Measurements from ENCODE around the gene STX8. TPM values are rescaled to one million over a fixed set of nuclear protein-coding genes. Genes with fewer than 3 reads are reported as not detected.

The STX8 gene
- total and polyA plus RNA-seq, 8 donors = 26.9 to 37.4 (median 32.3) TPM

DNA sequence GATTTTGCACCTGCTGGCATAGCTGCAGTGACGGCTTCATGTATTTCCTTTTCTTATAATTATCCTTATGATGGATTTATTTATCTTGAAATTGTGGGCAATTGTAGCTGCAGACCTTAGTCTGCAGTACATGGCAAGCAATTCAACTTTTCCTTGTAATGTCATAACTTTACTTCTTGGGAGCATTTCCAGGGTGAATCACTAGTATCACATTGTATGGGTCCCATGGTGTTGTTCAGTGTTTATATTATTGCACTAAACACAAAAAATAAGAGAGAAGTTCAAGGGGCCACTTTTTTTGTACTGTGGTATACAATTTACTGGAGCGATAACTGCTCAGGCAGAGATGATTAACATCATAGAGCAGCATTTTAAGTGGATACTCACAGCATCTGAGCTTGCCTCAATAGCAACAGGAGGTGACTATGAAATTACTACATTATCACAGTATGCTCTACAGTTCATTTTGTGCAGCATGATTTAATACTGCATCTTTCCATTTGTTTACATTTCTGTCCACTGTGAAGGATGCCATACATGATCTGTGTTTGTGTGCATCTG lies 169.5 kb downstream of the STX8 start:
- Histone ChIP-seq H3K9me3 (no peaks in the 10 kb centered on the region), H3K27ac (no peak overlapping the region), H3K4me3 (no peak overlapping the region), H3K4me1 (peaks cover 0 to 7% (median 0%) of the 10 kb centered on the region in 3 donors), H3K27me3 (no peaks in the 10 kb centered on the region), H3K36me3 (no peaks in the 10 kb centered on the region)
- FAIRE-seq = no peak
- intact Hi-C loops (cut with DNase I) = no loop called here
- WGBS, 2 donors = 93 to 96% methylated on average over 2 of the region's 2 CpGs
- DNase-seq = no peak
- TF ChIP-seq, protein P1, sequence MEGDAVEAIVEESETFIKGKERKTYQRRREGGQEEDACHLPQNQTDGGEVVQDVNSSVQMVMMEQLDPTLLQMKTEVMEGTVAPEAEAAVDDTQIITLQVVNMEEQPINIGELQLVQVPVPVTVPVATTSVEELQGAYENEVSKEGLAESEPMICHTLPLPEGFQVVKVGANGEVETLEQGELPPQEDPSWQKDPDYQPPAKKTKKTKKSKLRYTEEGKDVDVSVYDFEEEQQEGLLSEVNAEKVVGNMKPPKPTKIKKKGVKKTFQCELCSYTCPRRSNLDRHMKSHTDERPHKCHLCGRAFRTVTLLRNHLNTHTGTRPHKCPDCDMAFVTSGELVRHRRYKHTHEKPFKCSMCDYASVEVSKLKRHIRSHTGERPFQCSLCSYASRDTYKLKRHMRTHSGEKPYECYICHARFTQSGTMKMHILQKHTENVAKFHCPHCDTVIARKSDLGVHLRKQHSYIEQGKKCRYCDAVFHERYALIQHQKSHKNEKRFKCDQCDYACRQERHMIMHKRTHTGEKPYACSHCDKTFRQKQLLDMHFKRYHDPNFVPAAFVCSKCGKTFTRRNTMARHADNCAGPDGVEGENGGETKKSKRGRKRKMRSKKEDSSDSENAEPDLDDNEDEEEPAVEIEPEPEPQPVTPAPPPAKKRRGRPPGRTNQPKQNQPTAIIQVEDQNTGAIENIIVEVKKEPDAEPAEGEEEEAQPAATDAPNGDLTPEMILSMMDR (IDR thresholded peaks at IDR 0.05) = no peak
- no peak for ATAC-seq

DNA sequence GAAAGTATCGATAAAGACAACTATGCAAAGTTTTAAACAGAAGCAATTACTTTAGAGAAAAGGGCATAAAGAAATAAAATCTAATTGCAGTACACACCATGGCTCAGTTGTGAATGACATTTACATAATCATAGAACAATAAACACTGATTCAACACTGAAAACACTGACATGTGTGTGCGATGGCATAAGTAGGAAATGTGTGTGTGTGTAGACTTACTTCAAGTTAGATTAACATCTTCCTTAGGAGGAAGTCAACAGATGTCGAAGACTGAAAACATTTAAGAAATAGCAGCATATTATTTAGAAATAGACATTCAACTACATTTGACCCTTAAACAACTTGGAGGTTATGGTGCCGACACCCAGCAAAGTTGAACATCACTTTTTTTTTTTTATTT lies 172.4 kb downstream of the STX8 start:
- TF ChIP-seq, protein P1 (IDR thresholded peaks at IDR 0.05) = no peak
- WGBS, 2 donors = 94 to 98% methylated on average over 4 of the region's 4 CpGs
- Histone ChIP-seq H3K27me3 (no peaks in the 10 kb centered on the region), H3K27ac (no peak overlapping the region), H3K9me3 (no peaks in the 10 kb centered on the region), H3K36me3 (no peaks in the 10 kb centered on the region), H3K4me1 (no peaks in the 10 kb centered on the region), H3K4me3 (no peak overlapping the region)
- ATAC-seq (no peak), DNase-seq (no peak), FAIRE-seq (no peak)
- intact Hi-C loops (cut with DNase I) = no loop called here

DNA sequence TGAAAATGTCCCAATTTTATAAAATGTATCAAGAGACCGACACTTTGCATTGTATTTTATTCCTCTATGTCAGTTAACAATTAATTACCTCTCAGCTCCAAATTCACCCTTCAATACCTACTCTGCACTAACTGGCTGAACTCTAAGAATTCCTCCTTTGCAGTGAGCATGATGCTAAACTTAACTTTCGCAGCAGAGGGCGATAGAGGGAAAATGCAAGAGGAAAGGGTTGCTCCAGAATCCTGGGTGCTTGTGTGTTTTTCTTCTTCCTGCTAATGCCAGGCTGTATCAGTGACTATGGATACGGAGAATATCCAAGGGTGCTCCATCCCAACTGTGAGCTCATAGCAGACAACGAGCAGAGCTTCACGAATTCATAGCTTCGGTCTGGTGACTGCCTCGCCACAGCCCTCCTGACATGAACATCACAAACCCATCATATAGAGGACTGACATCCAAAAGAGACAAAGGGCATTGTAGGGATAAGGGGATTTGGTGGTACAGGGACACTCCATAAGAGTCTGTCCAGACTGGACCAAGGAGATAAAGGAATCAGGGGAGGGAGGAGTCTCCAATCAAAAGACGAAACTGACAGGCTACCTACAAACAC lies 172.9 kb downstream of the STX8 start:
- FAIRE-seq (no peak), ATAC-seq (peak in 2 of 4 donors; percentile 34 to 64), DNase-seq (no peak)
- no peak overlapping the region for H3K27ac ChIP-seq
- no peaks in the 10 kb centered on the region for H3K4me1 ChIP-seq
- no peaks in the 10 kb centered on the region for H3K36me3 ChIP-seq
- H3K4me3 ChIP-seq = no peak overlapping the region
- 92 to 95% methylated on average over 9 of the region's 9 CpGs for WGBS, 2 donors
- no peaks in the 10 kb centered on the region for H3K27me3 ChIP-seq
- TF ChIP-seq, protein P1 (IDR thresholded peaks at IDR 0.05) = peak in 2 of 4 donors; percentile 8 to 10
- intact Hi-C loops (cut with DNase I) = no loop called here
- H3K9me3 ChIP-seq = no peaks in the 10 kb centered on the region

DNA sequence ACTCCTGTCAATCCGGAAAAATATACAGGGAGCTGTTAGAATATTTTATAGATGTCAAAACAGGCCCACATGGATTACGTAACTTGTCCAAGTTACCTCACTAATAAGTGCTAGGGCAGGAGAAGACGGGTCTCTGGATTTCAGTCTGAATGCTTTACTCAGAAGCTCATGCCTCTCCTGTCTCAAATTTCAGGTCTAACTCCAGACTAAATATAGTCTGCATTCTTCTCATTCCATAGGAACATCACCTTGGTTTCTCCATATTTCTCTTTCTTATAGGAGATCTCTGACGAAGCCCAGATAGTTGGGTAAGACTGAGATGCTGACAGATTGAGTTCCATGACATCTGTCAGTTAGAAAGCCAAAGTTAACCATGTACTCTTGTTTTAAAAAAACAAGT lies 174.2 kb downstream of the STX8 start:
- Histone ChIP-seq H3K27ac (no peak overlapping the region), H3K36me3 (no peaks in the 10 kb centered on the region), H3K9me3 (no peaks in the 10 kb centered on the region), H3K27me3 (no peaks in the 10 kb centered on the region), H3K4me1 (no peaks in the 10 kb centered on the region), H3K4me3 (no peak overlapping the region)
- intact Hi-C loops (cut with DNase I) = no loop called here
- TF ChIP-seq, protein P1 (IDR thresholded peaks at IDR 0.05) = no peak
- no peak for DNase-seq
- ATAC-seq = no peak
- no peak for FAIRE-seq
- 81 to 82% methylated on average over 4 of the region's 4 CpGs for WGBS, 2 donors

DNA sequence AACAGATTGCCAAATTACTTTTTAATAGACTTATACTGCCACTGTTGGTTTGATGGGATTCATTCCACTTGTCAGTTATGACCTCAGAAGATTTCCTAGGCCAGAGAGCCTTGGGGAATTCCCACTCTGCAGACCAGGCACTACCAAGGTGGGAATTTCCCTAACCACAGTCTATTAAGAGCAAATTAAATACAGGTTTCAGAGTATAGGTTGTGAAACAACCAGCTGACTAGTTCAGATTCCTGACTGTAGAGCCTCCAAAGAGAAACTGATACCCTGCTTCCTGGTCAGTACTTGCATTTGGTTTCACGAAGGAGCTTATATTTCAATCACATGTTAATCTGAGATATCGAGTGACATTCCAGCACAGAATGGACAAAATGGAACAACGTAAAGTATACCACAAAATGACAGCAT lies 186.5 kb downstream of the STX8 start:
- WGBS, 2 donors = 73 to 76% methylated on average over 3 of the region's 3 CpGs
- Histone ChIP-seq H3K4me1 (peaks cover 0 to 5% (median 0%) of the 10 kb centered on the region in 3 donors), H3K9me3 (no peaks in the 10 kb centered on the region), H3K27ac (peak overlapping the region in 2 of 4 donors; percentile 16 to 48), H3K36me3 (no peaks in the 10 kb centered on the region), H3K27me3 (no peaks in the 10 kb centered on the region), H3K4me3 (no peak overlapping the region)
- intact Hi-C loops (cut with DNase I) = no loop called here
- TF ChIP-seq, protein P1 (IDR thresholded peaks at IDR 0.05) = no peak
- DNase-seq (peak in 1 of 6 donors; percentile 43), ATAC-seq (peak; percentile 60 to 98 (median 86)), FAIRE-seq (no peak)
